Spleen (tissue), 7 donors: ENCODE measurements around the gene MCRS1.

Source experiments
- POLR2A ChIP-seq, 3 donors: fragments of 450-650 bp; IDR thresholded peaks; one replicate each; pipeline ENCODE4 v1.5.1; 2017; ENCODE audit warnings: antibody characterized with exemption in 3 of 3, mild to moderate bottlenecking in 1 of 3
- POLR2AphosphoS5 ChIP-seq, 3 donors: sonication (generic); formaldehyde crosslinking; IDR thresholded peaks; one replicate each; pipeline ENCODE4 v1.5.1; 2017; ENCODE audit warnings: antibody characterized with exemption in 3 of 3
- TF ChIP-seq, protein P1 (sequence below), 11 experiments: fragments of 200-600 bp in 7 of 11; fragments of 450-650 bp in 4 of 11; sonication (generic) in 4 of 11; IDR thresholded peaks in 8 of 11; conservative IDR thresholded peaks in 3 of 11; 1 replicate in 7 of 11; 2 replicates in 4 of 11; pipeline versions ENCODE4 v1.4.0 to v1.8.0; 2016 to 2021; ENCODE audit warnings: antibody characterized with exemption in 11 of 11, inconsistent platforms in 4 of 11, mild to moderate bottlenecking in 1 of 11
- donor health status: DM: no; HTN: no; CAD: no; lungs with moderate emphysema.
- donor health status: DM: no; HTN: no; CAD: no.
- donor health status: DM: no; HTN: no; CAD: no.

DNA sequence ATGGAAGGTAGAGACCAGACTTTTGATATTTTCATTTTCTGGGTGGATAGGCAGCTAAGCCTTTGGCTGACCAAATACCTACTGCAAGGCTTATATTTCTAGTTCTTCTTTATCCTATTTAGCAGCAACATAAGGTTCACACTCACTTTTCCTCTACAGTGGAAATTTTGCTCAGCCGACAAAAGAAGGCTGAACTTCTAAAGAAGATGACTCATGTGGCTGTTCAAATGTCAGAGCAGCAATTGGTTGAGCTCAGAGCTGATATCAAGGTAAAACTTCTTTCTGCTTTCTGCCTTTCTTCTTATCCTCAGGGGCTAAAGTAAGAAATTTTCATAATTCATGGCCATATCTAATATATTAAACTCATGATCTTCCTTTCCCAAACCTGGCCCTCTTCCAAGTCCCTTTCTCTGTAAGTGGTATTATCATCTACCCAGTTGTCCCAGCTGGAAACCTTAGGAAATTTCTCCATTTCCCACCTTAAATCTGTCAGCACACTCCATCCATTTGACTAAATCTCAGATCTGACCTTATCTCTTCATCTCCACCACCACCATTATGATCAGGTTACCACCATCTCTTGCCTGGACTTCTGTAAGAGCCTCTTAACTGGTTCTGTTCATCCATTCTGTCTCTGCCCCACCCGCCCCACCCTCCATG lies 48.9 kb downstream of the MCRS1 start:
- no peak for TF ChIP-seq POLR2A (IDR thresholded peaks at IDR 0.05)
- TF ChIP-seq, protein P1, sequence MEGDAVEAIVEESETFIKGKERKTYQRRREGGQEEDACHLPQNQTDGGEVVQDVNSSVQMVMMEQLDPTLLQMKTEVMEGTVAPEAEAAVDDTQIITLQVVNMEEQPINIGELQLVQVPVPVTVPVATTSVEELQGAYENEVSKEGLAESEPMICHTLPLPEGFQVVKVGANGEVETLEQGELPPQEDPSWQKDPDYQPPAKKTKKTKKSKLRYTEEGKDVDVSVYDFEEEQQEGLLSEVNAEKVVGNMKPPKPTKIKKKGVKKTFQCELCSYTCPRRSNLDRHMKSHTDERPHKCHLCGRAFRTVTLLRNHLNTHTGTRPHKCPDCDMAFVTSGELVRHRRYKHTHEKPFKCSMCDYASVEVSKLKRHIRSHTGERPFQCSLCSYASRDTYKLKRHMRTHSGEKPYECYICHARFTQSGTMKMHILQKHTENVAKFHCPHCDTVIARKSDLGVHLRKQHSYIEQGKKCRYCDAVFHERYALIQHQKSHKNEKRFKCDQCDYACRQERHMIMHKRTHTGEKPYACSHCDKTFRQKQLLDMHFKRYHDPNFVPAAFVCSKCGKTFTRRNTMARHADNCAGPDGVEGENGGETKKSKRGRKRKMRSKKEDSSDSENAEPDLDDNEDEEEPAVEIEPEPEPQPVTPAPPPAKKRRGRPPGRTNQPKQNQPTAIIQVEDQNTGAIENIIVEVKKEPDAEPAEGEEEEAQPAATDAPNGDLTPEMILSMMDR (IDR thresholded peaks at IDR 0.05 in 8 of 11, conservative IDR thresholded peaks at IDR 0.05 in 3 of 11): no peak
- no peak for TF ChIP-seq POLR2AphosphoS5 (IDR thresholded peaks at IDR 0.05)
